Hepatocyte (in vitro differentiated cells): ENCODE data around the gene HEATR1. TPM values are rescaled to one million over a fixed set of nuclear protein-coding genes. Genes with fewer than 3 reads are reported as not detected.

Source experiments
- DNase-seq: peaks from one replicate; pipeline ENCODE4 v3.0.0-alpha.2; 2016; ENCODE audit warnings: low spot score
- H2AFZ ChIP-seq: fragments of 200-600 bp; sonication (generic); 2 replicates; pipeline ENCODE4 v1.6.0; 2016; ENCODE audit warnings: antibody characterized with exemption, mild to moderate bottlenecking
- H3K27ac ChIP-seq: fragments of 200-600 bp; sonication (generic); 2 replicates; pipeline ENCODE4 v1.5.1; 2016; ENCODE audit warnings: mild to moderate bottlenecking
- H3K27me3 ChIP-seq: fragments of 200-600 bp; sonication (generic); 2 replicates; pipeline ENCODE4 v1.6.1; 2016
- H3K36me3 ChIP-seq: fragments of 200-600 bp; sonication (generic); replicated peaks from 2 replicates; pipeline ENCODE4 v1.5.1; 2016; ENCODE audit warnings: low read depth; ENCODE audit not compliant: insufficient read depth
- H3K4me1 ChIP-seq: fragments of 200-600 bp; sonication (generic); 2 replicates; pipeline ENCODE4 v1.5.1; 2016; ENCODE audit warnings: mild to moderate bottlenecking, moderate library complexity; ENCODE audit not compliant: insufficient read depth
- H3K4me2 ChIP-seq: fragments of 200-600 bp; sonication (generic); 2 replicates; pipeline ENCODE4 v1.6.0; 2016
- H3K4me3 ChIP-seq: fragments of 200-600 bp; sonication (generic); 2 replicates; pipeline ENCODE4 v1.5.1; 2016; ENCODE audit warnings: mild to moderate bottlenecking
- H3K79me2 ChIP-seq: fragments of 200-600 bp; sonication (generic); 2 replicates; pipeline ENCODE4 v1.6.0; 2017; ENCODE audit warnings: mild to moderate bottlenecking
- H3K9me2 ChIP-seq: fragments of 200-600 bp; sonication (generic); replicated peaks from 2 replicates; pipeline ENCODE4 v1.6.0; 2017; ENCODE audit warnings: mild to moderate bottlenecking; ENCODE audit not compliant: insufficient read depth
- H3K9me3 ChIP-seq: fragments of 200-600 bp; sonication (generic); 2 replicates; pipeline ENCODE4 v1.5.1; 2016; ENCODE audit warnings: low read depth, mild to moderate bottlenecking
- H4K20me1 ChIP-seq: fragments of 200-600 bp; sonication (generic); 2 replicates; pipeline ENCODE4 v1.6.0; 2016; ENCODE audit warnings: mild to moderate bottlenecking; ENCODE audit not compliant: insufficient read depth, poor library complexity, severe bottlenecking
- CTCF ChIP-seq: fragments of 200-600 bp; sonication (generic); IDR thresholded peaks from 2 replicates; pipeline ENCODE4 v1.5.1; 2016; ENCODE audit warnings: antibody characterized with exemption, mild to moderate bottlenecking; ENCODE audit not compliant: poor library complexity
- EZH2 ChIP-seq: fragments of 200-600 bp; sonication (generic); IDR thresholded peaks from 2 replicates; pipeline ENCODE4 v1.6.1; 2016; ENCODE audit warnings: antibody characterized with exemption, mild to moderate bottlenecking, borderline replicate concordance
- EZH2phosphoT487 ChIP-seq: fragments of 200-600 bp; sonication (generic); IDR thresholded peaks from one replicate; pipeline ENCODE4 v1.6.1; 2018; ENCODE audit warnings: antibody characterized with exemption, mild to moderate bottlenecking, low read depth, moderate library complexity; ENCODE audit not compliant: unreplicated experiment, severe bottlenecking
- WGBS: methylation state at CpG from one replicate; pipeline ENCODE4 v1.1.6; 2016; ENCODE audit warnings: low lambda C conversion rate; ENCODE audit errors: missing lambda C conversion rate; 5-methylcytosine and 5-hydroxymethylcytosine counted together
- polyA plus RNA-seq: library from polyadenylated mRNA; unstranded; fragments of >200 nt; fragmentation: Nextera tagmentation; extraction: Ambion mirVana; gene quantifications from 2 replicates; pipeline ENCODE4 v1.2.1, GENCODE V29; 2016
- total RNA-seq: library from RNA; depleted of rRNA; stranded (reverse); fragments of >200 nt; gene quantifications from 2 replicates; pipeline ENCODE4 v1.2.3, GENCODE V29; 2014

Gene HEATR1
- total and polyA plus RNA-seq, 2 experiments from 2014 or later, result 8.5 to 27.8 TPM

GRCh38 chr1:236639686-236640085 lies 35.4 kb upstream of the HEATR1 start:
- H3K27me3 ChIP-seq, result no peaks in the 10 kb centered on the region
- no peaks in the 10 kb centered on the region for H3K9me2 ChIP-seq
- no peak for TF ChIP-seq EZH2
- no peak for TF ChIP-seq CTCF
- TF ChIP-seq EZH2phosphoT487, result no peak
- H3K4me2 ChIP-seq, result no peak overlapping the region
- H4K20me1 ChIP-seq, result no peaks in the 10 kb centered on the region
- no peak overlapping the region for H3K27ac ChIP-seq
- no peaks in the 10 kb centered on the region for H3K9me3 ChIP-seq
- H3K79me2 ChIP-seq, result no peaks in the 10 kb centered on the region
- no peak for DNase-seq
- H2AFZ ChIP-seq, result no peak overlapping the region
- 80% methylated on average over 4 of the region's 4 CpGs for WGBS
- no peak overlapping the region for H3K4me3 ChIP-seq
- H3K4me1 ChIP-seq, result no peaks in the 10 kb centered on the region
- no peaks in the 10 kb centered on the region for H3K36me3 ChIP-seq

- Histone ChIP-seq H3K79me2 (no peaks in the 10 kb centered on the region), H3K4me2 (no peak overlapping the region), H3K9me2 (no peaks in the 10 kb centered on the region), H3K27me3 (no peaks in the 10 kb centered on the region), H3K4me3 (no peak overlapping the region), H2AFZ (no peak overlapping the region), H3K36me3 (no peaks in the 10 kb centered on the region), H3K27ac (no peak overlapping the region), H3K4me1 (no peaks in the 10 kb centered on the region), H3K9me3 (no peaks in the 10 kb centered on the region), H4K20me1 (no peaks in the 10 kb centered on the region)
- DNase-seq, result no peak
- TF ChIP-seq EZH2 (no peak), CTCF (no peak), EZH2phosphoT487 (no peak)
- 92% methylated on average over 13 of the region's 13 CpGs for WGBS
Observed at GRCh38 chr1:236638945-236639344, 34.6 kb upstream of the HEATR1 start.

GRCh38 chr1:236636017-236636416 lies 31.7 kb upstream of the HEATR1 start:
- H3K4me3 ChIP-seq, result no peak overlapping the region
- H3K9me3 ChIP-seq, result no peaks in the 10 kb centered on the region
- DNase-seq, result no peak
- no peak overlapping the region for H2AFZ ChIP-seq
- no peaks in the 10 kb centered on the region for H3K9me2 ChIP-seq
- H3K79me2 ChIP-seq, result no peaks in the 10 kb centered on the region
- H3K4me2 ChIP-seq, result no peak overlapping the region
- no peaks in the 10 kb centered on the region for H4K20me1 ChIP-seq
- 90% methylated on average over 7 of the region's 7 CpGs for WGBS
- no peaks in the 10 kb centered on the region for H3K4me1 ChIP-seq
- no peak overlapping the region for H3K27ac ChIP-seq
- H3K36me3 ChIP-seq, result no peaks in the 10 kb centered on the region
- no peaks in the 10 kb centered on the region for H3K27me3 ChIP-seq
- TF ChIP-seq EZH2 (no peak), CTCF (no peak), EZH2phosphoT487 (no peak)
